ENCODE measurements around the gene MASP1.

- TF ChIP-seq CTCF (conservative IDR thresholded peaks at IDR 0.05 in 1 of 2, IDR thresholded peaks at IDR 0.05 in 1 of 2; ENCODE audit: extremely low read depth in 1 of 2, insufficient read depth in 1 of 2, low read depth in 1 of 2, low read length in 2 of 2) (no peak), EZH2 (IDR thresholded peaks at IDR 0.05; ENCODE audit: borderline replicate concordance, low read length) (no peak)
Measured at GRCh38 chr3:187185759-187186158, 105.8 kb downstream of the MASP1 start.

Measured in mammary epithelial cell (primary cell).